GM12873 (cell line): ENCODE measurements around the gene GABRG3.

Source experiments
- TF ChIP-seq, protein P1 (sequence below): IDR thresholded peaks from 2 replicates; pipeline ENCODE4 v1.5.1; 2012; ENCODE audit warnings: low read depth, mild to moderate bottlenecking, moderate library complexity, low read length, control low read depth; ENCODE audit not compliant: insufficient read depth; ENCODE audit errors: missing control alignments

Gene GABRG3

DNA sequence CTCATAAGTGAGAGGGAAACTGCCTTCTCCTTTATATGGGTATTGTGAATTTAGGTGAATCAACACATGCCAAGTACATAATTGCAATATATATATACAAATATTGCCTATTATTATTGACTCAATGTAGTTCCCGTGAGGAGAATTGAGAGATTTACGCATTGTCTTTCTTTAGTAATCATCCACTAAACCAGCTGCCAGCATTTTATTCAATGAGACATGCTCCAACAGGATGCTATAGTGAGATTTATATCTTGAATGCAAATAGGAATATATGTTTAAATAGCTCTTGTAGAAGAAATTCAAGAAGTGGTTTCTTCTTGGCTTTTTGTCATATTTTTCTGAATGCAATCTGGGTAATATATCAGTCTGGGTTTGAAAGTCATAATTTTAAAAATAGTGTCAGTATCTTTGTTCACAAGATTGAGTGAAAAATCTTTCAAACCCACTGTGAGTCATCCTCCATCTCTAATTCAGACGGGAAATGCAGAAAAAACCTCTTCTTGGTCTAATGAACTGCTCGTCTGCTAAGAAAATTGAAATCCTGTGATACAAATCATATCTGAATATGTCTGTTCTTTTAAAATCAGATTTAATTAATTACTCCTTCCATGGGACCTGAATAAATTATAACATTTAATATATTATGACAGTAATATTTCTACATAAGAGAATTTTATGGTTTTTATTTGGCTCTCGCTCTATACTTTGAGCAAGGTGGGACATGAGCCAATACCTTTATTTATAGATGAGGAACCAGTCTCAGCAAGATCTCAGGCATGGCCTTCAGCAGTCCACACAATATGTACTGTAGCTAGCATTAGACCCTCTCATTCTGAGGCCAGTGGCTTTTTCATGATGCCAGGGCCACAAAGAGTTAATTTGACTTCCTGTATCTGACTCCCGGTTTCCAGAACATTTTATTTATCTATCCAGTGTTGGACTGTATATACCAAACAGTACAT is 516.0 kb downstream of the GABRG3 start:
- TF ChIP-seq, protein P1, sequence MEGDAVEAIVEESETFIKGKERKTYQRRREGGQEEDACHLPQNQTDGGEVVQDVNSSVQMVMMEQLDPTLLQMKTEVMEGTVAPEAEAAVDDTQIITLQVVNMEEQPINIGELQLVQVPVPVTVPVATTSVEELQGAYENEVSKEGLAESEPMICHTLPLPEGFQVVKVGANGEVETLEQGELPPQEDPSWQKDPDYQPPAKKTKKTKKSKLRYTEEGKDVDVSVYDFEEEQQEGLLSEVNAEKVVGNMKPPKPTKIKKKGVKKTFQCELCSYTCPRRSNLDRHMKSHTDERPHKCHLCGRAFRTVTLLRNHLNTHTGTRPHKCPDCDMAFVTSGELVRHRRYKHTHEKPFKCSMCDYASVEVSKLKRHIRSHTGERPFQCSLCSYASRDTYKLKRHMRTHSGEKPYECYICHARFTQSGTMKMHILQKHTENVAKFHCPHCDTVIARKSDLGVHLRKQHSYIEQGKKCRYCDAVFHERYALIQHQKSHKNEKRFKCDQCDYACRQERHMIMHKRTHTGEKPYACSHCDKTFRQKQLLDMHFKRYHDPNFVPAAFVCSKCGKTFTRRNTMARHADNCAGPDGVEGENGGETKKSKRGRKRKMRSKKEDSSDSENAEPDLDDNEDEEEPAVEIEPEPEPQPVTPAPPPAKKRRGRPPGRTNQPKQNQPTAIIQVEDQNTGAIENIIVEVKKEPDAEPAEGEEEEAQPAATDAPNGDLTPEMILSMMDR, result no peak

DNA sequence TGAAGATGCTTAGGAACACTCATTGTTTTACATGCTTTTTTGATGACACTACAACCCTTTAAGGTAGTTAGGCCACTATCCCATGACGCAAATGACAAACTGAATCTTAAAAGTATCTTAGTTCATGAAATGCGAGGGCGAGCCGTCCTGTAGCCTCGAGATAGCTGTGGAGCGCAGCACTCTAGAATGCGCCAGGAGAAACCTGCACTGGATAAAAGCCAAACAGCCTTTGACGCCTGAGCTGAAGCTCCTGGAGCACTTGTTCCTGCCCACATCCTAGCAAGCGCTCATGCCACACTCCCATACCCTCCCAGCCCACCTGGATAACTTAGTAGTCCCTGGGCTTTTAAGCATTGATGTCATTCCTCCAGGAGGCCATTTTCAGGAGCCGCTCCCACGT is 516.9 kb downstream of the GABRG3 start:
- TF ChIP-seq, protein P1, result no peak

DNA sequence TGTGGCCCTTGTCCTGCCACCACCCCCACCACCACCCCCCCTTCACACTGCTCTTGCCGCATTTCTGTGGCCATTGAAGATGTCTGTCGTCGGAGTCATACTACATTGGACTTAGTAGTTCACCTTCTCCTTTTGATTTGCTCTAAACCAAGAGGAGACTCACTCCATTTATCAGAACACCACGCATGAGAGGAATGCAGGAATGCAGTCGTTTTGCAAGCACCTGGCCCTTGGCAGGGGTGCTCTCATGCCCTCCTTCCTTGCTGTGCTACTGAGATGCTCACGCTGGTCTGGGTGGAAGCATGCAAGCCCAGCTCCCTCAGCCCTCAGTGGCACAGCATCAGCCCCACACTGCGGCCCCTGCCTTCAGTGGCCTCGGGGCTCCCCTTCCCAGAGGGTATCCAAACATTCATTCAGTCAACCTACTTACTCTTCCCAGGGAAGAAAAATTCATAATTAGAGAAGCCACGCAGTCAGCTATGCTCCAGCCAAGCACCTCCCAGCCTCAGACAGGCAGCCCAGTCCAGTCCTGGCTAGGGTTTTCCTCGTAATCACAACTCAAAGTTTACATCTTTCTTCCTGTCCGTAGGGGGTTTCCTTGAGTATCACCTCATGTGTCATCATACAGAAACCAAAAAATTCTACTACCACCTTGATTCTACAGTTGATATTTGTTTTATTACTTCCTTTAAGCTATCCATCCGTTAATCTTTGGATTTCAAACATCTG is 520.0 kb downstream of the GABRG3 start:
- TF ChIP-seq, protein P1, result no peak

DNA sequence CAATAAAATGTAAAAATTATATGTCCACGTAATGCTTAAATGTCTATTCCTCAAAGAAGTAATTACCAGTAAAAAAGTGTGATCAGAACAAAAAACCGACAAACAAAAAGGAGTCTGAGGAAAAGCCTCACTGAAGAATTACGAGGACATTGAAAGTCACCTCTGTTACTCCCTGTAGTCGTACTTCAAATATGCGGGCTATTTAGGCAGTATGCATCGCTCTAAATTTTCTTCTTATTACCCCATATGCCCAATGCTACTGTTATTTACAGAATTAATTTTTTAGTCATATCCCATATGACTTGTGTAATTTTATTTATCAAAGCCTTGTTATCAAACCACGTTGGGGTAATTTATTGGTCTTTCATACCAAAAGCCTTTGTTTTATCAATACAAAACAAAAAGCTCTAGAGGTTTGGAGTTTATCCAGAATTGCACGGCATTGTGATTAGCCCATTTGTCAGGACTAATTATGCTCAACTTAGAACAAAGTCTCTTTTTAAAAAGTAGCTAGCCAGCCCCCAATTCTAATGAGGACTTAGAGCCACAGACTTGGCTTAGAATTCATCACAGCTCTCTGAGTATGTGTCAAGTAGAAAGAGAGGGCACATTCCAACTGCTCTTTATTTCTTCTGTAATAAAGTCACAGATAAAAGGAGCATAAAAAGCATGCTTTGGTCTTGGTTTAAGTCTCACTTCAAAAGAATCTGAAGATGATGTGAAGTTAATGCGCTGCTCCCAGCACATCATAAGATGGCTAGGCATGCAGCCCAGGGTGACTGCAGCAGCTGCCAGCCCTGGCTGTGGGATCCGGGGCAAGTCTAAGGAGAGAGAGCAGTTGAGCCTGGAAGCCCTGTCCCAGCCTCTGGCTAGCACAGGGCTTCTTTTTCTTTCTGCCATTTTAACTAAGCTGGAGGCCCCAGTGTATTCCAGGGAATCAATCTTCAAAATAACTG is 521.0 kb downstream of the GABRG3 start:
- TF ChIP-seq, protein P1, result no peak

DNA sequence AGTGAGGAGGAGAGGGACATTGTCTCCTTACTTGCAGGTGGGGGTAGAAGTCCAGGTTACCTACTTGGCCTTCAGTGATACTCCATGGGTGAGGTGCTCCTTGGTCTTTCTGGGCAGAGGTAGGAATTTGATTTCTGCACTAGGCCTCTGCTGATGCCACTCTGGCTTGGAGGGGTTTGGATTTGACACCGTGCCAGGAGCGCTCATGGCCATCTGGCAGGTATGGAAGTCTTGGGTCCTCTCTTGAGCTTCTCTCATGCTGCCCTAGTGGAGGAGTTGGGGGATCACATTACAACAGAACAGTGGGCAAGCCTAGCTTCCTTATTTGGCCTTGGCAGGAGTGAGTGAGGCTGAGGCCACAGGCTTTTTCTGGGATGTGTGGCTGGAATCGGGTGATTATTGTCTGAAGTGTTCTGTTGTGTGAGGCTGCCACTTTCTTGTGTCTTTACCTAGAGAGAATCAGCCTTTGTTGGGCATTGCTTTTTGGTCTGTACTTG is 525.0 kb downstream of the GABRG3 start:
- TF ChIP-seq, protein P1, result no peak

DNA sequence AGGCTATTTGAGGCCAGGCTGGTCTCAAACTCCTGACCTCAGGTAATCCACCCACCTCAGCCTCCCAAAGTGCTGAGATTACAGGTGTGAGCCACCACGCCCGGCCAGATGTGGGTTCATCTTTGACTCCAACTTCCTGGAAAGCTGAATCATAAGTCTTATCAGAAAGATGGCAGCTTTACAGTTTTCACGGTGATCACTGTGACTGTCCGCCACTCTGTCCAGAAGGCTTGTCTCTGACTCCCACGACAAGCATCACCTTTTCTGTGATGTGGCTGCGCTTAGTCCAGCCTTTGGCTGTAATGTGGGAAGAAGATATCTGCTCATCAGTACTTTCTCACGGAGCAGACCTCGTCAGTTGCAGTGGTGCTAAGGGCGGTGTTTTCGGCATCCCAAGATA is 527.7 kb downstream of the GABRG3 start:
- TF ChIP-seq, protein P1, result no peak
